CD4-positive, alpha-beta T cell treated with Interleukin-6 for 4 hours (primary cell): Measurements from ENCODE around the gene C22orf31.

Experiments
- DNase-seq: peaks from one replicate; pipeline ENCODE4 v3.0.0-alpha.2; 2020; ENCODE audit warnings: mixed read lengths

Gene C22orf31

GRCh38 chr22:29080106-29080975, 18.7 kb upstream of the C22orf31 start:
- DNase-seq, result no peak

GRCh38 chr22:29079218-29079901, 17.7 kb upstream of the C22orf31 start:
- no peak for DNase-seq

- DNase-seq, result no peak
These were observed 17.2 kb upstream of the C22orf31 start for GRCh38 chr22:29078869-29079207.

- DNase-seq, result no peak
These were observed 16.6 kb upstream of the C22orf31 start for GRCh38 chr22:29078036-29078868.

- DNase-seq, result no peak
These were observed 12.7 kb upstream of the C22orf31 start for GRCh38 chr22:29074276-29074772.

GRCh38 chr22:29073618-29074275, 12.1 kb upstream of the C22orf31 start:
- DNase-seq, result peak; percentile 18

- DNase-seq, result peak; percentile 2
These were observed 11.5 kb upstream of the C22orf31 start, which contains the start of gene KREMEN1 for GRCh38 chr22:29072979-29073617. Gene KREMEN1 (plus strand): TSS chr22:29073035. CDS start chr22:29073131, 96 bp downstream.

- peak; percentile 89 for DNase-seq
These were observed 10.8 kb upstream of the C22orf31 start for GRCh38 chr22:29072193-29072978.

GRCh38 chr22:29071261-29072045, 9.8 kb upstream of the C22orf31 start:
- peak; percentile 43 for DNase-seq

GRCh38 chr22:29070490-29070889, 8.9 kb upstream of the C22orf31 start:
- no peak for DNase-seq

- no peak for DNase-seq
These were observed 7.8 kb upstream of the C22orf31 start for GRCh38 chr22:29069463-29069862.

- DNase-seq, result no peak
These were observed 4.0 kb upstream of the C22orf31 start for GRCh38 chr22:29065468-29066190.

GRCh38 chr22:29062286-29062821, 723 bp upstream of the C22orf31 start:
- no peak for DNase-seq

GRCh38 chr22:29060931-29061330, 700 bp downstream of the C22orf31 start:
- no peak for DNase-seq

GRCh38 chr22:29060251-29060869, 1.3 kb downstream of the C22orf31 start:
- DNase-seq, result no peak

- DNase-seq, result no peak
These were observed 5.2 kb downstream of the C22orf31 start for GRCh38 chr22:29056472-29056871.

- no peak for DNase-seq
These were observed 6.3 kb downstream of the C22orf31 start for GRCh38 chr22:29055192-29055830.

- no peak for DNase-seq
These were observed 7.3 kb downstream of the C22orf31 start for GRCh38 chr22:29054251-29054767.
